Brain microvascular endothelial cell (primary cell): Measurements from ENCODE around the gene CD28.

ENCODE experiments used
- DNase-seq: peaks from one replicate; pipeline ENCODE4 v3.0.0-alpha.2; 2020
- H3K27ac ChIP-seq: fragments of 250-450 bp; sonication (Bioruptor Pico); 2 replicates; pipeline ENCODE4 v1.5.1; 2020; ENCODE audit warnings: mild to moderate bottlenecking, moderate library complexity
- H3K27me3 ChIP-seq: fragments of 250-450 bp; sonication (Bioruptor Pico); replicated peaks from 2 replicates; pipeline ENCODE4 v1.5.1; 2020; ENCODE audit warnings: mild to moderate bottlenecking
- H3K36me3 ChIP-seq: fragments of 250-450 bp; sonication (Bioruptor Pico); replicated peaks from 2 replicates; pipeline ENCODE4 v1.5.1; 2020; ENCODE audit warnings: mild to moderate bottlenecking
- H3K4me3 ChIP-seq: 2 replicates; pipeline ENCODE4 v1.5.1; 2011; ENCODE audit warnings: low read depth, mild to moderate bottlenecking, control low read depth, low read length, moderate library complexity
- CTCF ChIP-seq: IDR thresholded peaks from 2 replicates; pipeline ENCODE4 v1.5.1; 2011; ENCODE audit warnings: low read depth, mild to moderate bottlenecking, moderate library complexity, low read length, control low read depth, inconsistent platforms; ENCODE audit errors: missing control alignments
- in situ Hi-C: cut with HindIII; loops from 2 replicates; pipeline ENCODE4 v1.10.0; 2017; ENCODE audit warnings: low sequenced_read_pairs, low pct_ligation_motif_present

Gene CD28

GRCh38 chr2:203787979-203788378 is 81.5 kb downstream of the CD28 start:
- H3K36me3 ChIP-seq: no peaks in the 10 kb centered on the region
- H3K27ac ChIP-seq: no peak overlapping the region
- H3K27me3 ChIP-seq: no peaks in the 10 kb centered on the region
- TF ChIP-seq CTCF: no peak
- DNase-seq: no peak
- H3K4me3 ChIP-seq: no peak overlapping the region
- in situ Hi-C loops: no loop called here
